NCI-H526 (cell line): ENCODE measurements around the gene MAP7D3.

Experiments
- DNase-seq, 2 experiments: peaks; one replicate each; lab custom pipeline; 2025; lab: John Stamatoyannopoulos, UW

MAP7D3 gene

GRCh38 chrX:136205882-136206380 lies 45.3 kb downstream of the MAP7D3 start:
- no peak for DNase-seq

GRCh38 chrX:136204571-136204970 lies 46.6 kb downstream of the MAP7D3 start:
- no peak for DNase-seq

GRCh38 chrX:136203951-136204350 lies 47.2 kb downstream of the MAP7D3 start:
- DNase-seq: no peak

GRCh38 chrX:136203438-136203837 lies 47.8 kb downstream of the MAP7D3 start:
- DNase-seq: no peak

GRCh38 chrX:136202889-136203288 lies 48.3 kb downstream of the MAP7D3 start:
- no peak for DNase-seq

GRCh38 chrX:136201601-136202000 lies 49.6 kb downstream of the MAP7D3 start:
- DNase-seq: no peak

GRCh38 chrX:136200466-136200865 lies 50.7 kb downstream of the MAP7D3 start:
- no peak for DNase-seq

- DNase-seq: no peak
Measured at GRCh38 chrX:136199365-136199764, 51.8 kb downstream of the MAP7D3 start.

- no peak for DNase-seq
Measured at GRCh38 chrX:136198678-136199243, 52.4 kb downstream of the MAP7D3 start.

GRCh38 chrX:136198010-136198409 lies 53.2 kb downstream of the MAP7D3 start:
- no peak for DNase-seq

GRCh38 chrX:136196691-136197155 lies 54.5 kb downstream of the MAP7D3 start:
- no peak for DNase-seq

- no peak for DNase-seq
Measured at GRCh38 chrX:136195247-136195646, 56.0 kb downstream of the MAP7D3 start.

GRCh38 chrX:136194536-136194935 lies 56.7 kb downstream of the MAP7D3 start:
- no peak for DNase-seq

- DNase-seq: no peak
Measured at GRCh38 chrX:136193771-136194170, 57.4 kb downstream of the MAP7D3 start.

GRCh38 chrX:136192839-136193414 lies 58.3 kb downstream of the MAP7D3 start:
- no peak for DNase-seq

GRCh38 chrX:136192135-136192534 lies 59.1 kb downstream of the MAP7D3 start:
- no peak for DNase-seq

GRCh38 chrX:136191171-136191570 lies 60.0 kb downstream of the MAP7D3 start:
- no peak for DNase-seq

- DNase-seq: no peak
Measured at GRCh38 chrX:136190038-136190713, 61.0 kb downstream of the MAP7D3 start.

- DNase-seq: no peak
Measured at GRCh38 chrX:136189222-136189621, 62.0 kb downstream of the MAP7D3 start.

- DNase-seq: no peak
Measured at GRCh38 chrX:136186023-136186413, 65.2 kb downstream of the MAP7D3 start.

GRCh38 chrX:136185401-136186022 lies 65.7 kb downstream of the MAP7D3 start:
- DNase-seq: no peak

- DNase-seq: no peak
Measured at GRCh38 chrX:136183917-136184316, 67.3 kb downstream of the MAP7D3 start.

- no peak for DNase-seq
Measured at GRCh38 chrX:136183172-136183571, 68.0 kb downstream of the MAP7D3 start.
